HG02884 (cell line): ENCODE results near the gene DSCAM.

Source experiments
- ATAC-seq: cut with Tn5 transposase; IDR thresholded peaks from one replicate; pipeline ENCODE4 v1.9.1; 2021; ENCODE audit warnings: mild to moderate bottlenecking, moderate library complexity; ENCODE audit not compliant: unreplicated experiment

The DSCAM gene

DNA sequence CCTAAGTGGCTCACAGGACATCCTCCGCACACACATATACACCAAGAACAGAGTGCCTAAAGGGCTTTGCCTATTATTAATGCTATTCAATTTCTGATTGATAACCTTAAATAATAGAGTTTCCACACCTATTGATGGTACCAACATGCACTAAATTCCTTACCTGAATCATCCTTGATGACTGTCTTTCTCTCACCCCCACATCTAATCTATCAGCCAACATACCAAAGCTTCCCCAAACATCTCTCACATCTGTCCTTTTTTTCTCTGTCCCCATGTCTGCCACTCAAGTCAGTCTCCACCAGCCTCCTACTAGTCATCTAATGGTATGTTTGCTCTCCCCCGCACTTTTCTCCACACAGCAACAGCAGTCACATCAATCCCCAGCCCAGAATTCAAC, 174.4 kb downstream of the DSCAM start:
- no peak for ATAC-seq

DNA sequence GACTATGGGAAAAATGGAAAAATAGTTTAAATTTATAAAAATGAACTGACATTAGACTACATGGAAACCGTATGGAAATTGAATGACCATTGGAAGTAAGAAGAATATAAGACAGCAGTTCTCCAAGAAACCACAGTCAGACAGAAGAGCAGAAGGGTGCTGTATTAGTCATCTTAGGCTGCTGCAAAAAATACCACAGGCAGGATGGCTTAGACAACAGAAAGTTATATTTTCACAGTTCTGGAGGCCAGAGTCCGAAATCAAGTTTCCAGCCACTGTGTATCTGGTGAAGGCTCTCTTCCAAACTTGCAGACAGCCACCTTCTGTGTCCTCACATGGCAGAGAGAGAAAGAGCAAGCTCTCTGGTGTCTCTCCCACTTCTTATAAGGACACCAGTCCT, 175.2 kb downstream of the DSCAM start:
- no peak for ATAC-seq

DNA sequence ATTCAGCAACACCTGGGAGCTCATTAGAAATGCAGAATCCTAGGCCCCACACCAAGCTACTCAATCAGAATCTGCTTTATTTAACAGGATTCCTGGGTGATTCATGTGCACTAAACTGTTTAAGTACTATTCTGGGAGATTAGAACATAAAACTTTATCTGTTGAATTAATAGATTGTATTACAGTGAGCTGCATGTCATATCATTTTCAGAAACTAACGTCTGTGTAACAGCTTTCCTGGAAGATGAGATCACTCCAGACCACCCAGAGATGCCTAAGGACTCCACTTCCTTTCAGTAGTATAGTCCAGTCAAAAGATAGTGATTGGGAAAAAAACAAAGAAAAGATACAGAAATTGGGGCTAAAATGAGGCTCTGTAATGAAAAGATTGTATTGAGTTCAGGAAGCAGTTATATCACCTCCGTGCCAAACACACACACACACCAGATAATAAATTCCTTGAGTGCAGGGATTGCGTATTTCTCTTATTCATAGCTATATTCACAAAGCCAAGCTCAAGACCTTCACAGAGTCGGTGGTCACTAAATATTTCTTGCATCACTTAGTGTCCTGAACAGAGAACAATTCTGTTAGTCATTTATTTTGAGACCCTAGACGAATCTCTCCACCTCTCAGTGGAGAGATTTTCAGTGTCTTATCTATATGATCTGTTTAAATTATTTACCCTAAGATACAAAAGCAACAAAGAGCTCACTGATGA, 178.2 kb downstream of the DSCAM start:
- no peak for ATAC-seq

DNA sequence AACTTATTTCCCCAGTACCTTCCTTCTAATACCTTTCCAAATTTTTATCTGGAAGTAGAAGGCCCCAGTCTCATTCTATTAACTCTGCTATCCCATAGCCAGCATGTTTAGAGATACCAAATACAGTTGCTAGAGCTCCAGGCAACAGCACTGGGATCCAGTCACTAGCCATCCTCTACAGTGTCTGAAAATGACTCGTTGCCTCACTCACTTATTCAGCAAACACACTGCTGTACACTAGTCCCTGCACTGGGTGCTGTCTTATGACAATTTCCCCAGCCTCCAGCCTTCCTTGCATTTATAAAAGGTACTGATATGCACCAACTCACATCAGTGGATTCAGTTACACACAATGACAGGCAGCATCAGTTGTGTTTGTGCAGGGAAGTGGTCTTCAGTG, 179.0 kb downstream of the DSCAM start:
- no peak for ATAC-seq

DNA sequence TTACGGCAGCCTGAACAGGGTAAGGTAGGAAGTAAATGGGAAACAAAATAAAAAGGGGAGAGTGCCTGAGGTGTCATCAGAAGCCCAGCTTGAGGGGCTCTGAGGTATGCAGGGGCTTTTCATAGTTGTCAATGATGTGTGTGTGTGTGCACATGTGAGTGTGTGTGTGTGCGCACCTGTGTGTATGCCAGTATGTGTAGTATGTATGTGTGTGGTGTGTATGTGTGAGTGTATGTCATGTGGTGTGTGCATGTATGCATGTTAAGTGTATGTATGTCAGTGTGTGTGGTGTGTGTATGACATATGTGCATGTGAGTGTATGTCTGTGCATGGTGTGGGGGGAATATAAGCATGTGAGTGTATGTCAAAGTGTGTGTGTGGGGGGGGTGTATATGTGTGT, 184.1 kb downstream of the DSCAM start:
- no peak for ATAC-seq

DNA sequence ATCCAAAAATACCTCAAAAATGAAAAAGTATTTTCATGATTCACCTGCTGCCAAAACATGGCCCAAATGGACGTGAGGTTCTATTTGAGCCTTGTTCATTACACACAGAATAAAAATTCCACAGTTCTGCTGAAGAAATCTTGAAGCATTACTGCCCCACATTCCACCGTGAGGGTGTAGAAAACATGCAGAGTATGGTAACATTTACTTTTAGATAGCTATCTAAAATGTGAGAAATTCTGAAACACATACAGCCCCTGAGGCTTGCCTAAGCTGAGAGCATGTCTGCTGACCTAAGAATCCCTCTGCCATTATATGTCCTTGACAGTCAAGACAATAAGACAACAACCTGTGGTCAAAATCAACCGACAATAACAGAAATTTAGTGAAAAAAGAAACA, 186.5 kb downstream of the DSCAM start:
- ATAC-seq: no peak

DNA sequence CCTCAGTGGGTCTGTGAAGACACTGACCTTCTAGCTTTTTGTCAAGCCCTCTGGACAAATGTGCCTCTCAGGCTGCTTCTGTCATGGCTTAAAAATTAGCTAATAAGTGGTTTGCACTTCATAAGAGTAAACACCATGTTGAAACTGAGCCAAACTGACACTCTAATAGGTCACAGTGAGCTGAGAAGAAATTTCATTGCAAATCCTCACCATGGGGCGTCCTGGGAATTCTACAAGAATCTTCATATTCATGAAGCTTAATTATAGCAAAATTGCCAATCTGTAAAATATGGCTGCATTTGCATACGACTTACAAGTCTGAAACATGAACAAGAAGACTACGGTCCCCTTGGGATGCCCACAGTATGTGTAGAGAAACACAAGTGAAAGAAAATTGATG, 188.6 kb downstream of the DSCAM start:
- no peak for ATAC-seq

DNA sequence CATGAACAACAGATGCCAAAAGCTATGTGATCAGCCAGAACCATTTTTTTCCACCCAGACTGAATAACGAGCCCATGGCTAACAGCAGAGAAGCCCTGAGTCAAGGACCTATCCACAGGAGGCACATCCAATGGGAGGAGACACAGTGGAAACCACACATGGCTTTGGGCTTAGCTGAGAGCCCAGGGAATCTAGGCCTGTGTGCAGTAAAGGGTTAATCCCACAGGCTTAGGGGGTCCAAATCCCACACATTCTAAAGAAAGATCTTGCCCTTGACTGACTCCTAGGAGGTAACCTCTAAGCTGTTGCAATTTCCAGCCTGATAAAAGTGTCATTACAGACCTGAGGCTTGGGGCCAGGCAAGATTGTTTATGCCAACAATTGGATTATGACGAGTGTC, 194.5 kb downstream of the DSCAM start:
- no peak for ATAC-seq

DNA sequence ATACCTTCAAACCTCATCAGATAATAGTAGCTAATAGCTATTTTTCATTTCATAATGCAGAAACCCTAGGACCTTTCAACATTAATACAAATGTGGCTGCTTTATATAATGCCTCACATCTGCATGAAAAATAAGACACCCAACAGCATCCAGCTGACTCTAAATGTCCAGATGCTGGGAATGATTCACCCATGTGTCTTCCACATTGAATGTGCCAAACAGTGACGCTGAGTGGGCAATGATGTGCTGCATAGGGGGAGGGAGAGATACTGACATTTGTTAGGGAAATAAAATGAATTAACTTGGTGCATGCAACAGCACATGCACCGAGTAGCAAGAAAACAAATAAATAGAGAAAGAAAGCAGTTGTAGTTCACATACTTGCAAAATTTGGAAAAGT, 199.3 kb downstream of the DSCAM start:
- no peak for ATAC-seq

DNA sequence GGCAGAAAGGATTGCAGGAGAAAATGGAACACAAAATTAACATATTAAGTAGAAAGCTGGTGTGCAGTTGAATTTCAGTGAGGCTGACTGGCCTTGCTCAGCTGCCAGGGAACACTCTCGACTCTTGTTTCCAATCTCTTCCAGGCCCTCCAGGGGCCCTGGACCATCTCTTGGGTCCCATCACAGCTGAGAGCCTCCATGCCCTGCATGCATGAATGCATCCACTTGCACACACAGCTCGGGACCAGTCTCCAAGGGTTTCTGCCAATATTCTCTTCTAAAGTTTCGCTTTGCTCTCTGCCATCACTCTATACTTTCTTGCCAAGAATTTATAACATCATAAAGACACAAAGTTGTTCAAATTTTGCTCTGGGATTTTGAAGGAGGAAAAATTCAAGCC, 200.3 kb downstream of the DSCAM start:
- no peak for ATAC-seq

DNA sequence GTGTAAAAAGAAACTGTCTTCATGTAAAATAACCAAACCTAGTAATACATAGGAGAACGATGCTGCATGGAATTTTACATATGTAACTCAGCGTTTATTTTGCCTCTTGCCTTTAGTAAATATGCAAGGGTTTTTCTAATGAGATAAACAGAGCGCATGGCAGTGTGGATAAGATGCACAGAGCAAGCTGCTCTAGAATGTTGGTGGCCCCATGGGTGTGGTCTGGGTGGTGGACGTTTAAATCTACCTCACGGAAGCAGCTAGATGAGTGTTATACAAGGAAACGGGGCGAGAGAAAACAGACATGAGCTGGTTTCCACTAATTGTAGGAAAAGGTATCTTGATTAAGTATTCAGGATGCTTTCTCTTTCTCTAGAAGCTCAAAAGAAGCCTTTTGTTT, 205.9 kb downstream of the DSCAM start:
- ATAC-seq: no peak

DNA sequence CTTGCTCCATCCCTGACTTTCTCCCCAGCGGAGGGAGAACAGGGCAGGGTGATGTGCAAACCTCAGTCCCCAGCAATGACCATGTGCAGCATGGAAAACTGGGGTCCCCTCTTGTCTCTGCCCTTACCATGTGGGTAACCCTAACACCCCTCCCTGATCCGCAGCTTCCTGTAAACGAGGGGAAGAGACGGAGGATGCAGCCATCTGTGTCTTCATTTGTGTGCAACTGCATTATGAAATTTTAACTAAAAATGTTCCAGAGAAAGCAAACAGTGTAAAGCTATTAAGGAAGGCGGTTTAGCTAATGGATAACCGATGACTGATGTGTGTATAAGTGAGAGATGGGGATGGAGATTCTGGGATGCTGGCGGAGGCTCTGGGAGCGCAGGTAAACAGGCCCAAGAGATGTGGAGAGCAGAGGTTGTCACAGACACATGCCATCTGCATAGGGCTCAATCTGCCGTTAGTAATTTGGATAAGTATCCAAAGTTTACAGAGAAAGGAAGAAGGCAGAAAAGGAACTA, 206.6 kb downstream of the DSCAM start:
- no peak for ATAC-seq

DNA sequence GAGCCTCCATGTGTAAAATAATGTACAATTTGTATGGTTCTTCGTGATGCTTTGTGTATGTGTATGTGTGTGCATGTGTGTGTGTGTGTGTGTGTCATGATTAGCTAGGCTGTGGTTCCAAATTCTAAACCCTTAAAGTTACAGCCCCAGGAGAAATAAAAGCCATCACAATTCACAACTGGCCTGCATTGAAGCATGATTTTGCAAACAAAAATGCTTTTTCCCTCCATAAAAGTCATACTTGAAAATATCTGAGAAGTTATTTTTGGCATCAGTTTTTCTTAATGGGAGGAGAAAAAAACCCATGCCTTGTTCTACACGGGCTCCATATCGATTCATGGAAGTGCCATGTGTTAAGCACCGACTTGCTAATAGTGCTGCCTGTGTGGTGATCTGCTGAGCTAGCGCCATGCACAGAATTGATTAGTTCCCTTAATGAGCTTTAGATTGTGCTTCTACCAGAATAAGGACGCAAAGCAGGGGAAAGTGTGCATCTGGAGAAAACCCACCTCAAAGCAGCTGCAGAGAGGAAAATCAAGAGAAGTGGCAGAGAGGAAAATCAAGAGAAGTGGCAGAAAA, 207.3 kb downstream of the DSCAM start:
- no peak for ATAC-seq

DNA sequence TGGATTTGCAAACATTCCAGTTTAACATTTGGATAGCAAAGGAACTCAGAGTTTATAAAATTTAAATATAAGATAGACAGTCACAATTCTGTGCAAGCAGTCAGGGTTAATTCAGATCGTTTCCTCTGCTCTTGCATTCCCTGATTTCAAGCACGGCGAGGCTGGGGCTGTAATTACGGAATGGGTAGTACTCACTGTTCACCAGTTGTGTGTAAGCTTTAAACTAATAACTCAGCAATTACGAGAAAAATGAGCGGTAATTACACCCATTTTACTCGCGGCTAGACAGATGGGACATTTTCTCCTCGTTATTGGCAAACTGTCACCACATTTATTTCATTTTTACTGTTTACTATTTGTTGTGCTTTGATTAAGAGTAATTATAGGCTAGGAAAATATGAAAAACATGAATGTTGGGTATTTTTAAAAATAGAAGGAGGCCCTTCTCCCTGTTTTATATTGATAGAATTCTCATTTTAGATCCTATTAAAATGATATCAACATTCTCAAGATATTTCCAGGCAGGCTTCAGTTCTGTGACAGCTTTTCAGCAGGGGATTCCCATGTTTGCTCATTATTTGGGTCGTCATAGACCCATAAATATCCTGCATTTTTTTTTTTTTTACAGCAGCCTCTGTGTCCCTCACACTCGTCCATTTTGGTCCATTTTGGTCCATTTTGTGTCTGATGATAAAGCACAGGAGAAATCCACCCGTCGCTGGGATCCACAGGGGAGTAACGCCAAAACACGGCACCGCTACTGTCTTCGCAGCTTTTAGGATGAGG, 208.3 kb downstream of the DSCAM start:
- no peak for ATAC-seq

DNA sequence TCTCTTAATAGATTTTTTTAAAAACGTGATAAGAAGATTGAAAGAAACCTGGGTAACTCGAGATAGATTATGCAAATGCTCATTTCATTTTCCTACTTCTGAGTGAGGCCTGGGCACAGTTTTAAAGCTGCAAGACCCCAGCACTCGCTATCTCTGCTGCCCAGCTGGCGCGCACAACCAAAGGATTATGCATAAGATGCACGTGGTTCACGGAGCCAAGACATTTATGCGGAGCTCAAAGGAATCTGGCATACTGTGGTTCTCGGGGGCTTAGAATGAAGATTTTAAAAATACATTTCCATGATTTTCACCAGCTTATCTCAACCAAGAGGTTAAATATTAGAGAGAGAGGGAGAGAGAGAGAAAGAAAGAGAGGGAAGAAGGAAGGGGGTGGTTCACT, 210.9 kb downstream of the DSCAM start:
- ATAC-seq: no peak

DNA sequence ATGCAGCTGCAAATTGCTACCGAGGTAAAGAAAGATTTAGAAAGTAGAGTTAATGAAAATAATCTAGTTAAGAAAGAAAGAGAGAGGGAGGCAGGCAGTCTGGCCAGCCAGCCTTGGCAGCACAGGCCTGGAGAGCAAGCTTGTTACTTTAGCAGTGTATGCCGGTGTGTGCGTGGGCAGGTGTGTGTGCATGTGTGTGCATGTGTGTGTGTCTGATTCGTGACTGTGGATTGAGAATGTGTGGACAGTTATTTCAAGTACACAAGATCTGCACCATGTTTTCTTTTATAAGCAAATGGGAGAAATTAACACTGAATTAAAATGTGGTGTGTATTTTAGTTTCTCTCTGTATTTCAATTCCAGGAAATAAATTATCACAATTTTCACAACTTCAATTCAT, 211.6 kb downstream of the DSCAM start:
- no peak for ATAC-seq

DNA sequence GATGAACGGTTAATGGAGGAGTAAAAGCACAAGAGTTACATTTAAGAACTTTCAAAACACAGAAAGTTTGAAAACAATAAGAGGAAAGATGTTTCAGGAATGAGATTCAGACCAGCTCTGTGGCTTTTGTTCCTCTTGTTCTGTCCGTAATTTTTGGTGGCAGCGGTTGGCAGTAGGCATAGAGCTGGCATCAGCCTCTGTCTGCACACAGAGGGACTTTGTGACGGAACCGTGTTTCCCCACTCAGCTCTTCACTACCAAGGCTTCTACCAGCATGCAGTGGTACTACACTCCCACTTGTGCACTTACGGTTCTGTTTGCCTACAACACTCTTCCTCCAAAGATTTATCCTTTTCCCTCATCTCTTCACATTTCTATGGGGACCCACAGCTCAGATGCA, 212.8 kb downstream of the DSCAM start:
- no peak for ATAC-seq

DNA sequence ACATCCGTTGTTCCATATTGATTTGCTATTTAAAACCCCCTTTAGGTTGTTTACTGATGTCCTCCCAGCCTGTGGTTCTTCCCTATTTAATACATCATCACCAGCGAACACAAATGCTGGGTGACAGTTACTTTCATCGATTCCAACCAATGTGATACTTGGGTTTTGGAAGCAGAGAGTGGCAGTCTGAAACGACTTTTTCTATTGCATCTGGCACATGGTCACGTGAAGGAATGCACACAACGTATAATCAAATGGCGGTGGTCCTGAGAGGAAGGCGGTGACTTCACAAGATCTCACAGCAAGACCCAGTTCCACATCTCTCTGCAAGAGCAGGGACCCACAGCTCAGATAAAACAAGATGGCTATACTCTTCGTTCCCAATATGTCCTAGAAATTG, 213.9 kb downstream of the DSCAM start:
- ATAC-seq: no peak

DNA sequence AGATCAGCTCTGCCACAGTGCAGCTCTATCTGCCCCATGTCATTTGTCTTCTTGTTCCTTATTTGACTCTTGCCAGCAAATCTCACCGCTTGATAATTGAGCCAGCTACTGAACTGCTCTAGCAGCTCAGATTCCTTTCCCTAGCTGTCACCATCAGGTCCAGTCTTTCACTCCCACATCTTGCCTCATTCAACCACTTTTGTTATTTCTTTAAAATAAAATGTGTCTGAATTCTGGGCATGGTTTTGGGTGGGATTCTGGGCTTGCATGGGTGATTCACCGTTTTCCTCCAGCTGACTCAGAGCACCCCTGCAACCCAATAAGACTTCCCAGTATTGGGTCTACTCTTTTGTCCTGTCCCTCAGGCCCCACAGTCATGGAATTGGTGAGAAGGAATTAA, 215.7 kb downstream of the DSCAM start:
- ATAC-seq: no peak

DNA sequence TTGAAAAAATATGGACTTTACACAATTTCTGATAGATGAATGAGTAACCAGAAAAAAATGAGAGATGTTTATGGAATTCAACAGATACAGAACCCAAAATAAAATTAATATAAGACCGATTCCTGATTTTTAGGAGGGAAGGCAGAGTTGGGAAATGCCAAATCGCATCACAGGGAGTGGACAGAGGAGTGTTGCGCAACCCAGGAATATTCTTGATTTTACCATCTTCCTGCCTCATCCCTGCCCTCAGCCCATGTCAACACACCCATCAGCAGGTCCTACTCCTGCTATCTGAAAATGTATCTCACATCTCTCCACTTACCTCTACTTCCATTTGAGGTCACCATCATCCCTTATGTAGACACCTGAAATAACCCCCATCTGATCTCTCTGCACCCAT, 221.0 kb downstream of the DSCAM start:
- ATAC-seq: no peak

DNA sequence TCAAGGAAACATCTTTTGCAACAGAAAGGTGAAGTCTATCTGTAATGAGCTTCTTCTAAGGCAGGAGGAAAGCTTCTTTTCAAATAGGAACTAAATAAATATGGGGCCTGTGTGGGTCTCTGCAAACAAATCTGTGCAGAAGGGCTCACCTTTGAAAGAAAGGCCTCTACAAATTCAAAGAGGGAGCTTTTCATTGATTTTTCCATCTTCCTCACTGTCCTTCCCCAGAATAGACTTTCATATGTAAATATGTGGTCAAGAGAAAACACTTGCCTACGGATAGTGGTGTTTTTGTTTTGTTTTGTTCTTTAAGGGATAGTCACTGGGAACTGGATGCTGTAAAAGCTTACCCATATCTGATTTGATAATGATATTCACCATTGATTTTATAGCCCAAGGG, 223.4 kb downstream of the DSCAM start:
- no peak for ATAC-seq

DNA sequence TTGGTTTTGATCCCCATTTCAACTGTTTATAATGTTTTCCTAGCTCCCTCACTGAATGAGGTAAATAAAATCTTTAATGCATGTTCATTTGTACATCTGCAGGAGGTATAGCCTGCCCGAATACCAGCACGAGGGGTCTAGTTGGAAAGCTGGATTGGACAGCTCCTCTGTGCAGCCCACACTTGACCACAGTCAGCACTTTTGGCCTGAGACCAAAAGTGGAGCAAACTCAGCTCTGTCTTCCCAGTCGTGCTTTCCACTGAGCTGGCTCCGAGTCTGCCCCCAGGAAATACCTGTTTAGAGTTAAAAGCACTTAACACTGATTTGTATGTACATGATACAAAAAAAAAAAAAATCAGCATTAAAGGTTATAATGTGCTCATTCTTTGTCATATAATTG, 224.4 kb downstream of the DSCAM start:
- ATAC-seq: no peak
